HG02588 (cell line): Measurements from ENCODE around the gene GAP43.
A peak's percentile ranks its signal among the peaks of the same experiment; 100 is the strongest.

Experiments used
- ATAC-seq: cut with Tn5 transposase; IDR thresholded peaks from one replicate; pipeline ENCODE4 v1.9.1; 2021; ENCODE audit warnings: mild to moderate bottlenecking, moderate library complexity; ENCODE audit not compliant: unreplicated experiment

The GAP43 gene

DNA sequence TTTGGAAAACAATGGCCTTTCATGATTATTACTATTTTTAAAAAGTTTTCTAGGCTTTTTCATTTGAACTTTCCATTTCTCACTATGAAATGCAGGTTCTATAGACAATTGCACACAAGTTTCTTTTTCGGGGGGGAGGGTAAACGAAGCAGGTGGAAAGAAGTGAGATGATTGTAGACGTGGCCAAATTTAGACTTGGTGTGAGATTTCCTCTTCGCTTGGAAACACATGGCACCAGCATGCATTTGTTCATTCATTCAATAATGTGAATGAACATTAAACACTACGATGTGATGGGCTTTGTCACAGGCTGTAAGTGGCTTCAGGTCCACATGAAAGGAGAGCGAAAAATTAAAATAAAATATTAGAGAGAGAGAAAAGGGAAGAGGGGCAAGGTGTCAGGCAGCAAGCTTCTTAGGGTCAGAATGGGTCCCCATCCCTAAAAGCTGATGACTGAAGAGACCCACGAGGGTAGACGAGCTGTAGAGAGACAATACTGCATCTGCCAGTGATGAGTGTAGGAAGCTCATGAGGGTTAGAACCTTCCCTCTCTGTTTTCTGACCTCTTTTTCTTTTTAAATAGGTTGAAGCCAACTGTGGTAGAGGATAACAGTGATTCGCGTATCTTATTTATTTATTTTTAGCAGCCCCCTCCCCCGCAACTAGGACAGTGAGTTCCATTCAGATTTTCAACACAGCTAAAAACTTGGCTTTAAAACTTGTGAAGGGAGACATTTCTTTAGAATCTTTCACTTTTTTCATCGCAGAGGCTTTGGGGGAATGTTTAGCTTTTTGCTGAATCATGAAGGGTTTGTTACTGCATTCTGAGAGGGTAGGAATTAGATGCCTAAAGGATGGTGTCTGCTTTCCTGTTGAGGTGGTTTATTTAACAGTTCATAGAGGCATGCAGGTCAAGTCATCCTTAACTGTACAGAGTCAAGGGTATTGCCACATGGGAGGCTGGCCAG lies 36.2 kb downstream of the GAP43 start:
- ATAC-seq, result peak; percentile 17

DNA sequence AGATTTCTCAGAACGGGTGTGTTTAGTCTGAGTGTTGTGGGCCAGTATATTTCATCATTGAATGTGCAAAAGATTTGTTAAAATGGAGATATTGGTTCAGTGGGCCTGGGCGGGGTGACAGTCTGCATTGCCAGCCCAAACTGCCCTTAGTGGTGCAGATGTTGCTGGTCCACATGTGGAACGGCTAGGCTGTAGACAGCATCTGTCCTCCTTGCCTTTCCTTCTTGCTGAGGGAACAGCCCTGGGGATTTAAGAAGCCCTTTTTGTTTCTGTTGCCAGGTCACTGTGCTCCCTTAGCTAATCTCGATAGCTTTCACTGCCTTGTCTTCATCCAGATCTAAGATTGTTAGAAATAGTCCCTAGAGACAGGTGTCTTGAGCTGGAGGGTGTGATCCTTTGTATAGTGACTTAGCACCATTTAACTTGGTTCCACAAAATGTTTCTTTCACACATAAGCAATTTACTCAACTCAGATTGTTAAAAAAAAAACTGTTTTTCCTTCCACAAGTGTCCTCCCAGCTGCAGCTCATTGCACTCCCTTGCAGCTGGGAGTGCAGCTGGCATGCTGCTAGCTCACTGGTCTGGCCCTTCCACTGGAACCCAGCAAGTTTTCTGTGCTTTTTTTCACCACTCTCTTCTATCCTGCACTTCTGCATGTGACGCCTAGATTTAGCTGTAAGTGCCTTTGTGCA lies 37.5 kb downstream of the GAP43 start:
- ATAC-seq, result no peak

DNA sequence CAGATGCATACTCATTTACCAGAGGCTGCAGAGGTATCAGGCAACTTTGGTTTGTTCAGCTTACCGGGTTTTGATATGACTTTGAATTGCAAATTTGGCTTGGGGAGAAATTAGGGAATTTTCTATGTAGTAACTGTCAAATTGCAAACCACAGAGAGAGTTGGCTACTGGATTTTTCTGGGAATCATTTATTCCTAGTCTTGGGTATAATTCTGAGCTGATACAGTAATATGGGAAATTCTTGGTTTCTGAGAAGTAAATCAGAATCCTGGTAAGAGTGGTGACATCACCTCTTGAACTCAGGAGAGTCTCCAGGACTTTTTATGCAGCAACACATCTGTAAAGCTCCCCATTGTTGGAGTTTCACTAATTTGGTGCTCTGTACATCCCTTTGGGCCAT lies 39.0 kb downstream of the GAP43 start:
- no peak for ATAC-seq

DNA sequence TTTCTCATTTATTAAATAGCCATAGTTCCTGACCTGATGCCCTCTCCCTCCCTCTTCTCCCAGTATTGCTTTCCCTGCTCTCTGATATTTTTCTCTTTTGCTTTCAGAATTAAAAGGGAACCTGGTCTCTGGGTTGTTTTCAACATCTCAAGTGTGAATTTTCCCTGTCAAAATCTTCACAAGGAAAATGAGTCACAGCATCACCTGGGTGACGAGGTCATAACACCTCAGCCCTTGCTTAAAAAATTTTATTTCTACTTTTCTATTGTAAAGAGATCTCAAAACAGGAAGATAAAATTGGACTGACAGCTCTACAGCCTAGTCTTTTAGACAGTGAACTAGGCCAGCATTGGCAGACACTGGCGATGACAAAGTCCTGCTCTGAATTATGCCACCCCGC lies 40.1 kb downstream of the GAP43 start:
- ATAC-seq, result no peak

DNA sequence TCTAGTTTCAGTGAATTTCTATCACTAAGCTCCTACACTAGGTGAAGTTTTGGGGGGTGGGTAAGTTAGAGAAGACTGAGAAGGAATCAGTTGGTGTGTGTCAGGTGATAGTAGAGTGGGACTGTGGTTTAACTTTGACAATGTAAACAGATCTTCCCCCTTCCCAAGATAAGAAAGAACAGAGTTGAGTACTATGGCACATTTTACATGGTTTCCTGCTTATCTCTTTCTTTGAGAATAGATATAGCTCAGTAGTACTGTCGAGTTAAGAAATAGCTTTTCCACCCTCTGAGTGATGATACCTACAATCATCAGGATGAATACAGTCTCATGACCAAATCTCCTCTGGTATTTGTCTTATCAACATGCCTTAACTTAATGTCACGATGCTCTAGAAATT lies 42.8 kb downstream of the GAP43 start:
- no peak for ATAC-seq

DNA sequence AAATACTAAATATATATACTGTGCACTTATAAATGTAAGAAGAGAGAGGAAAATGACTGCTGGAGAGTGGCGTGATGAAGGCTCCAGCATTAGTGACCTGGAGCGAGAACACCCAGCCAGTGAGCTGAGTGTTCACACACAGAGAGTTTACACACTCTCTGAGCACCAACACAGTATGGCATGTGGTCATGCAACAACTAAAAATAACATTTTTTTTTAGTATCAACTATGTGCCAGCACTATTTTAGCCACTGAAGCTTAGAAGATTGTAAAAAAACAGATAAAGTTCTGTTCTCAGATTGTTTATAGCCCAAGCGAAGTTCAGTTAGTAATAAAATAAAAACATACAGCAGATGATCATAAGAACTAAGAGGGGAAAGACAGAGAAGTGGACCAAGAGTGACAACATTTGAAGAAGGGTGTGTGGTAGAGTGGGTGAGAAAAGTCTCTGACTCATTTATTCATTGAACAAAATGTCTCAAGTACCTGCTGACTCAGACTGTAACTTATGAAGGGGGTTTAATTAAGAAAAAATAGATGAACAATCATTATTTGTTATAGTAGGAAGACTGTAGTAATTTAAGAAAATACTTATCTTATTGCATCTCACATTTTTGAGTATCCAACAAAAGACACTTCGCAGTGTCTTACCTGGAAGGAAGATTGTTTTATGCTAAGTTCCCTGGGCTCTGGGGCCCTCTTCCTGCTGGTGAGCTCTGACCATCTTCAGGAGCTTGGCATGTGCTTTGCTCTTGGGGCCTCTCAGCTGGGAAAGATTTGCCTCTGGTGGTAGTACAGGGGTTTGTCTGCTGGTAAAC lies 43.8 kb downstream of the GAP43 start:
- no peak for ATAC-seq

DNA sequence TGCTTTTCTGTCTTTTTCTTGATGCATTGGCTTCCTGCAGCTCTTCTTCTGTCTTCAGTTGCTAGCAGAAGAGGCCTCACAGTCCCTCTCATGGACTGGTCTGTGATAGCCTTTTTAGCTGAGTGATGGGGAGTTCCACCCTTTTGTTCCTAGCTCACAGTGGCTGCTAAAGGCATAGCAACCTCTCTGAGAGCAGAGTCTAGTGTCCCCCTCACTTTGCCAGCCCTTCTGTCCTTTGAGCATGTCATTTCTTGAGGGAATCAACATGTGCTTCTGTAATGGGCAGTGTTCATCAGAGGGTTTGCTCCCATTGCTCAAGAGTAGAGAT lies 44.4 kb downstream of the GAP43 start:
- ATAC-seq, result no peak

DNA sequence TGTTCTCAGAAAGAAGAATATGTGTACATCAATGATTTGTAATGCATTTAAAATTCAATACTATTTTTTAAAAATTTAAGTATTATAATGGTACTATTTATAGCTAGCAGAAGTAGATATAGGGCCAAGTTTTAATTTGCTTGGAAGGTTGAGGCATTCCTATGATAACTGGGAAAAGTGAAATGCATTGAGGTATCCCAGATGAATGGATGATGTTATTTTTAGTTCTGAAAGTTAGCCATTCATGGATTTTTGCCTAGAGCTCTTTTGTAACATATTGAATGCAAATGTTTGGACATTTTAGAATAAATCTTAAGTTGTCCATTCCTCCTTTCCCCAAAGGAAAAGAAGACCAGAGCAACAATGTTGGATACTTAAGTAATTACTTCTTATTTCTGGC lies 47.6 kb downstream of the GAP43 start:
- ATAC-seq, result no peak

DNA sequence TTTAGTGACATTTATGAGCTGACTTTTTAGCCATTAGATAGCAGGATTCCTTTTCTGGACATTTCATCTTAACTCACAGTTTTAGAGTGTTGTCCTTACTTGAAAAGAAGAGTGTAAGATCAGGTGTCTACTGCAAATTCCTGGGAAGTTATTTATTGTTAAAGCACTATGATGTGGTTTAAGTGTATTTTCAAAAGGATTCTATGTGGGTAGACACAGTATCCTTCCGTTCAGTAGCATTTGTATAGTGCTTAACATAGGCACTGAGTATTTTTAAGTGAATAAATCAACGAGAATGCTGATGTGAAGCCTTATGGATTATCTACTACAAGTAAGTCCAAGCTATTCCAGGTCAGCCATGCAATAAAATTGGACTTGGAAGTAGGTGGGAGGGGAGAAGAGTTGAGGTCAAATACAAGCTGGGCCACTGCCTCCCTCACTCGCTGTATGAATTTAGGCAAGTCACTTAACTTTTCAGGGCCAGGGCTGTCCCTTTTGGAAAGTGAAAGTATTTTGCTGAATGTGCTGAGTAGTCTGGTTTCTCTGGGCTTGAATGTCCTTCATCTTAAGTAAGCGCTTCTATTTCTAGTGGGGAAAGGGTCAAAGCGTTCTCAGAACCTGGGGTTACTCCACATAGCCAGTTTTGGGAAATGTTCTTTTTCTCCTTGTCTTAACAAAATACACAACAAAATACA lies 48.6 kb downstream of the GAP43 start:
- no peak for ATAC-seq

DNA sequence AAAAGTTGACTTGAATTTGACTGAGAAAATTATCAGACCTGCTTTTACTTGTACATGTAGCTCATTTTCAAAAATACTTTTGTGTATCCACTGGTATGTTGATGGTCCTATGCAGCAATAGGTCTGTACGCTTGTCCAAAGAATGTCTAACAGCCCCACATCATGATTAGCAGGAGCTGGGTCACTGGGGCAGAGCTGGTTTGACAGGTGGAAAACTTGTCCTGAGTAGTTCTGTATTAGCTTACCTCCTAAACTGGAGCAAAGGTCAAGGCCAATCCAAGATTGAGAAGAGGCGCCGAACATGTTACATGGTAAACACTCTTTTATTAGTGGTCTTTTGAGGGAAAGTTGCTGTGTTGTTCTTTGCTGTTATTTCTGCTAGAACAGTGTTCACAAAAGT lies 50.6 kb downstream of the GAP43 start:
- no peak for ATAC-seq

DNA sequence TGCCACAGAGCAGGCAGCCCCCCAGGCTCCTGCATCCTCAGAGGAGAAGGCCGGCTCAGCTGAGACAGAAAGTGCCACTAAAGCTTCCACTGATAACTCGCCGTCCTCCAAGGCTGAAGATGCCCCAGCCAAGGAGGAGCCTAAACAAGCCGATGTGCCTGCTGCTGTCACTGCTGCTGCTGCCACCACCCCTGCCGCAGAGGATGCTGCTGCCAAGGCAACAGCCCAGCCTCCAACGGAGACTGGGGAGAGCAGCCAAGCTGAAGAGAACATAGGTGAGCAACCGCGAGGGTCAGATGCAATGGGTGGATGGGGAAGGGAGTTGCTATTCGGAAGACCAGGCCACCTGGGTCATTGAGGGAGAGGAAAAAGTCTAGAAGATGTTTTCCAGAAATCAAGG lies 53.0 kb downstream of the GAP43 start:
- no peak for ATAC-seq

DNA sequence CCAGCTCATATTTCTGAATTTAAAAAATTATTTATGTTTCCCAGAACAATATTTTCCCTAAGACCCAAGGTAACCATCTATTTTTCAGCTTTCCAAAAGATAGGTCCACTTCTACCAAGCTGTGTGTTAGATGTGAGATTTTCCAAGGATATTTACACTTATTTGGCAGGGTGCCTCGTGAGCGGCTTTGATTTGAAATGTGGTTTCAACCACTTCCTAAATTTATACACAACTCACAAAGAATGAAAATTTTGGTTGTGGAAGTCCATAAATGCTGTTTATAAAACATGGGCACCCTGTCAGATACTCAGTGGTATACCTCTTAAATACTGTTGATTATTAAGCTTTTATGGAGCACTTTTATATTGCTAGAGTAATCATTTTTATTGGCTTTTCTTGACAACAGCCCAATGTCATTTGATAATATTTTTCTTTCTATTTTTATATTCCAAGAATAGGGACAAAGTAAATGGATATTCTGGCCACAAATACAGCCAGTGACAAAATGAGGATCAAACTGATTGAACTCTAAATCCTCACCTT lies 57.6 kb downstream of the GAP43 start:
- ATAC-seq, result no peak

DNA sequence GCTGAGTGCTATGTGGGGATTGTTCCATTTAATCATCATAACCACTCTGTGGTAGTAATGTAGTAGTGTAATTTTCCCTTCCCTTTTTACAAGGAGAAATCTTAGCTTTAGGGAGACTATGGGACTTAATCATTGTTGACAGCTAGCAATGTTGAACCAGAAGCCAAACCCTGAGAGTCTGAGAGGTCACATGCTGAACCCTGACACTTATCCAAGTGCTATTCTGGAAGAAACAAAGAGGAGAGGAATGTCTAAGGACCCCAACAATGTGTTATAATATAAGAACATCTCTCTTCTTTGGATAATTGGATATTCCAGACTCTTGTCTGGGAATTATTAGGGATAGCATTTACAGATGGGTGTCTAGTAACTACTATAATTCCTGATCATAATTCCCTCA lies 58.4 kb downstream of the GAP43 start:
- ATAC-seq, result no peak

DNA sequence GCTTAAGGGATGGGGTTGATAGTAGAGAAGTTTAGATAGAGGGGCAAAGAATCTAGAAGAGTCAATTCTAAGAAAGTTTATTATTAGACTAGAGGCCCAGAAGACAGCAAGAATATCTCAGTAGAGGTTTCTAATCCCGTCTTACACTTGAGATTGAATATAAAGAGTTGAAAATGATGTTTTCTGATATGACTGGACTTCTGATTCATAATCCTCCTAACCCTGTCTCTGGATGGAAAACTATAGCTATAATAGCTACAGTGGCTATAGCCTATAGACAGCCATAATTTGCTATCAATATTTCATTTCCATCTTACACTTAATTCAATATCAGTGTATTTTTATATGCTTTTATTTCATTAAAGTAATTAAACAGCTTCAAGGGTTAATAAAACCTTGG lies 60.0 kb downstream of the GAP43 start:
- ATAC-seq, result no peak

DNA sequence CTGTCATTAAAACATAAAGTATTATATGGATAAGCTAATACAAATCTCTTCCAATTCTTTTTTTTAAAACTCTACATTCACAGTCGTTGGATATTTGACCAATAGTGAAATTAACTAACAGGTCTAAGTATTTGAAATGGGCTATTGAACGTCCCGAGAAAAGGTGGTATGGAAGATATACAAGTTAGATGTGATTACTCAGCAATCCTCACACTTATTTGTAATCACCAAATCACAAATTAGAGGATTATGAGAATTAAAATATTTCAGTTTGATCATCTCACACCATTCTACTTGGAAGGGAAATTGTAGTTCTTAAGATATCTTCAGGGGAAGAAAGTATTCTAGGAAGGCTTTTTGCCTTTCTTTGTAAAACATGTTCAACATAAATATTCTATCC lies 60.5 kb downstream of the GAP43 start:
- no peak for ATAC-seq

DNA sequence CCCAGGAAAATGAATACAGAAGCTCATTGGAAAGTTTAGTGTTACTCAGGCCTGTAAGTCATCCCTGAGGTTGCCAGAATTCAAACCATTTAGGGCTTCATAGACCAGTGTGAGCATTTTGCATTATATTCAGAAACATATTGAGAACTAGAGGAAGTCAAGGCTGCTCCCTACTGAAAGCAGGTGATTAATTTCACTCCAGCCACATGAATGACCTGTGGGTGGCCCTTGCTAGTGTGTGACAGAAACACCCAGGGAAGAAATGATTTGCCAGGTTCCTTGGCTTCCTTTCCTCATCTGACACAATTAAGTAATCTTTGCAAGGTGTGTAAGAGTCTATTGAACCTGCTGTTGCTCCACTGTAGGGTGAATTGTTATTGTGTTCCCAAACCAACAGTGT lies 61.8 kb downstream of the GAP43 start:
- peak; percentile 58 for ATAC-seq

DNA sequence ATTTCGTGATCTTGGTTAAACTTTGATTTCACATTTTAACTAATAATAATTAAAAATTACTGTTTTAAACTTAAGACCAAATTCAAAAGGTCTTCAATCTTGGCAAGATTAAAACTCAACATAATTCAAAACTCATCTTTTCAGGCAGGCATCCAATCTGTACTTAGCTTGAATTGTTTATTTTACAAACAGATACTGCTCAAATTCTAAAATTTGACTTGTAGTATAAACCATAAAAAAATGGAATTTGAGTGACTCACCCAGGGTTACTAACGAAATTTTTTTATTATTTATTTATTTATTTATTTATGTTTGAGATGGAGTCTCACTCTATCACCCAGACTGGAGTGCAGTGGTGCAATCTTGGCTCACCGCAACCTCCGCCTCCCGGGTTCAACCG lies 64.4 kb downstream of the GAP43 start:
- ATAC-seq, result no peak

DNA sequence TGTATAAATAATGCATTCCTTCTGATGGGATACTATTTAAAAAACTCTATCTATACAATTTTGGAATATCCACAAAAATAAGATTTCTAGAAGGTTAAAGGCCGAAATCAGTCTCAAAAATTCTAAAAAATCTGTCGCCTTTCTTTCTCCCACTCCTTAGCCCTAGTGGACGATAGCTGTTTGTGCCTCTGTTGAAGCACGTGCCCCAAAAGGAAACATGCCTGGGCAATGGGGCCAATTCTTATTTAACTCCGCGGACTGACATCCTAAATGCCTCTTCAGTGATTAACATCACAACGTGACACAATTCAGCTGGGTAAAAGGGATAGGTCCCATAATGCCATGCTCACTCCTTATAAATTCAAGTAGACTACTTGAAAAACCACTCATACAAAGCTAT lies 65.1 kb downstream of the GAP43 start:
- ATAC-seq, result no peak

DNA sequence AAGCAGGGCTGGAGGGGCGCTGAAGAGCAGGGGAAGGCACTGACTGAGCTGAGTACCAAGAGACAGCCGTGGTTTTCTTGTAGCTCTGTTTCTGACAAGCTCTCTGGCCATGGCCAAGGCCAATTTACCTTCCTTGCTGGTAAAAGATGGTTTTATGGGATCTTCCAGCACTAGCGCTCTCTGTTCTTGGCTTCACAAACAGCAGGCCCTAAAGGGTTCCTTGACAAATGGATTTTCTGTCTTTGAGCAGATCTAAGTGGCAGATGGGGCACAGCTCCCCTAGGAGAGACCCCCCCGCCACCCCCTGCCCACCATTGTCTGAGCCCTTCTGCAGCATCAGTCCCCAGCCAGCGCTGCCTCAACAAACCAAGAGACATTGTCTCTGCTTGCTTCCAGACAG lies 66.6 kb downstream of the GAP43 start:
- ATAC-seq, result no peak

DNA sequence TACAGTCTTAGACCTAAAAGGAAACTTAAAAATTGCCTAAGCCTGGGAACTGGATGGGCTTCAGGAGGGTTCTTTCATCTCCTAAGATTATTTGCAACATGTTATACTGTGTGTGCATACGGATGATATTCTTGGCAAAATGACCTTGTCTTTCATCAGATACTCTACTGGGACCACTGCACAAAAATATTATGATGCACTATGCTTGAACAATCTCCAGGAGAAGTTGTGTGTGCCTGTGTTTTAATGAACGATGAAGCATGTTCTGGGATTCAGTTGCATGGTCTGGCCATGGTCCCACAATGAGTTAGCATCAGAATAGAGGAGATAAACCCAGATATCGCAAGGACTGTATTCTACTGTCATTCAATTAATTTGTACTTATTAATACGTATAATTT lies 68.7 kb downstream of the GAP43 start:
- ATAC-seq, result no peak
